DMS153 (cell line): ENCODE data around the gene ARHGEF4.
"Not testable (repeated sequence)": the region's sequence is repeated elsewhere in the genome, so short reads cannot be mapped to it uniquely, and the experiment has no call there.

Source experiments
- DNase-seq: peaks from one replicate; lab custom pipeline; 2025; lab: John Stamatoyannopoulos, UW

Gene ARHGEF4

DNA sequence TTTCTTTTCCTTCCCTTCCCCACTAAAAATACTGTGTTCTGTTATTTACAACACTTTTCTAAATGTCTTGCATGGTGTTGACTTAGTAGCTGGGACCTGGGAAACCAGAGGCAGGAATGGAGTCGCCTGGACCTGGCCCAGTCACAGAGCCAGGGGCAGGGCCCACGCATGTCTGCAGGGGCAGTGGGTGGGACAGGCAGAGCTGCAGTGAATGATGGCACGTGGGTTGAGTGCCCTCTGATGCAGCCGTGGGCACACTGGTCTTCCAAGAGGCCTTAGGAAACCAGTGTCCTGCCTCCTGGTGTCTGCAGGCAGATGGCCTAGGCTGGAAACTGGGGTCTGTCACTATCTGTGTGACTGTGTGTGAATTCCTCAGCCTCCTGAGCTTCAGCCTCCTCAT, 46.8 kb downstream of the ARHGEF4 start:
- DNase-seq, result no peak

- no peak for DNase-seq
Measured at GRCh38 chr2:130884013-130884412, 47.3 kb downstream of the ARHGEF4 start.

- no peak for DNase-seq
Measured at GRCh38 chr2:130884503-130884902, 47.8 kb downstream of the ARHGEF4 start.

- DNase-seq, result no peak
Measured at GRCh38 chr2:130887643-130888042, 50.9 kb downstream of the ARHGEF4 start.

- DNase-seq, result no peak
Measured at GRCh38 chr2:130890941-130891669, 54.4 kb downstream of the ARHGEF4 start.

- no peak for DNase-seq
Measured at GRCh38 chr2:130891966-130892365, 55.3 kb downstream of the ARHGEF4 start.

DNA sequence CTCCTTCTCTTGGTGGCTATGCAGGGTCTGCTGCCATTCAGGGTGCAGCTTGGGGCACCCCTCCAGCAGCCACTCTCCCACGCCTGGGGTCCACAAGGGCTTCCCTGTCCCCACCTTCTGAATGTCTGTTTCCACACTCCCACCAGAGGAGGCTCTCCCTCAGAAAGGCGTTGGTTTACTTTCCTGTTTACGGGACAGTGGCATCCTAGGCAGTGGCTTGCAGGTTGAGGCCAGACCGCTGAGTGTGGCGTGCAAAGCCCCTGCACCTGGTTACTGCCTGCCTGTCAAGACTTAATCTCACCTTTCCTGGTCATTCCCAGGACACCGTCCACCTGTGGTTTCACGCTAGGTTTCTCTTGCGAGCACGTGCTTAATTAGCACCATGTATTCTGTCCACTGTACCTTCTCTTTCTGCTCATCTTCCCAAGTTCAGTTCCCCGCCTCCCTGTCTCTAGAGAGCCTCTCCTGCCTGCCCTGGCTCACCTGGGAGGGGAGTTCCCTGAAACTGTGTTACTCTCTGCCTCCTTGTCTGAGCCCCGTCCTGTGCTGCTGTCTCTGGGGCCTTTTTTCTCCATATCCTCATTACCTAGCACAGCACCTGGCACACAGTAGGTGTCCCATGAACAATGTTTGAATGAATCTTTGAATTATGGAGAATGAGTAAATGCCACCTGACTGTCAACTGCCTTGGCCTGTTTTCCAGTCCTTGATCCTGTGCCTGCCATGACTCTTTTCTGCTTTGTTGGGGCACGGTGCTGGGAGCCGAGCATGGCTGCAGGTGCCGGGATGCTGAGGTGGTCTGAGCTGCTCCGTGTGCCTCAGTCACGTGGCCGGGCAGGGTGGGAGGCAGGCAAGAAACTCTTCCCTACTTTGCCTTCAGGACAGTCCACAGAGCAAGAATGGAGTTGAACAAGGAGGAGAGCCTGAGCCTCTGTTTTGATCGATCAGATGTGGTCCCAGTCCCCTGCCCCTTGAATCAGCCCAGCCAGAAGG, 56.4 kb downstream of the ARHGEF4 start:
- DNase-seq, result no peak

DNA sequence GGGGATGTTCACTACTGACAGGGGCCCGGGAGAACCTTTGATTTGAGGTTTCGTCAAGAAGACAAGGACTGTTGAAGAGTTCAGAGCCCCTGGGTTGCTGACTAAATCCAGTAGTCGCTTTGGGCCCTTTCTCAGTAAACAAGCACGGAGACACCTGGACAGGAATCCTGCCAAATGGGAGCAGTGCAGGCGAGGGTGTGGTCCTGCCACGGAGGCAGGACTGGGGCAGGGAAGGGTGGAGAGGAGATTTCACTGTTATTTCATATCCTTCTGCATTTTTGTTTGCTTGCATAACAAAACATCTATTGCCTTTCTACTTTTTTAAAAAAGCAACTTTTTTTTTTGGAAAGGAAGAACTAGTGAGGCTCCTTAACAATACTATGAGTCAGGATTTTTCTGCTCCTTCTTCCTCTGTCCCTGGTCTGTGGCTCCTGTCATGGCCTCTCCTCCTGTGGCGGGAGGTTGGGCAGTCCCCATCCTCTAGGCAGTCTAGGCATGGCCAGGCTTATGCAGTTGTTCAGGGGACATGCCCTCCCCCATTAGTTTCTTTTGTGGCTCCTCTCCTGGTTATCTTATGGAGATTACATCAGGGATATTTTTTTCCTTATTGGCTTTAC, 57.7 kb downstream of the ARHGEF4 start:
- DNase-seq, result no peak

GRCh38 chr2:130896813-130897212, 60.1 kb downstream of the ARHGEF4 start:
- no peak for DNase-seq

- no peak for DNase-seq
Measured at GRCh38 chr2:130898553-130898952, 61.8 kb downstream of the ARHGEF4 start.

DNA sequence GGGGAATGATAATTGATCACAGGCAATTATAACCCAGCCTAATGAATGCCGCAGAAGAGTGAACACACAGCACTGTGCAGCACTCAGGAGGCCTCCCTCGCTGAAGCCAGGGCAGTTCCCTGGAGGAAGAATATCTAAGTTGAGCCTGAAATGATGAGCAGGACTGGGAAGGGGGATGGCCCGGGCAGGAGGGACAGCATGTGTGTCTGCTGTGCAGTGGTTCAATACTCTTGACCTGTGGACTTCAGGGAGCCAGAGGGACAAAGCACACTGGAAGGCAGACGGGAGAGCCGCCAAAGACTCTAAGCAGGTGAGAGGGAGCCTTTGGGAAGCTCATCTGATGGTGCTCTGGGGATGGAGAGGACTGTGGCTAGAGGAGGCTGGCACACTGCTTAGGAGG, 62.6 kb downstream of the ARHGEF4 start:
- DNase-seq, result no peak

- no peak for DNase-seq
Measured at GRCh38 chr2:130901061-130901460, 64.3 kb downstream of the ARHGEF4 start.

DNA sequence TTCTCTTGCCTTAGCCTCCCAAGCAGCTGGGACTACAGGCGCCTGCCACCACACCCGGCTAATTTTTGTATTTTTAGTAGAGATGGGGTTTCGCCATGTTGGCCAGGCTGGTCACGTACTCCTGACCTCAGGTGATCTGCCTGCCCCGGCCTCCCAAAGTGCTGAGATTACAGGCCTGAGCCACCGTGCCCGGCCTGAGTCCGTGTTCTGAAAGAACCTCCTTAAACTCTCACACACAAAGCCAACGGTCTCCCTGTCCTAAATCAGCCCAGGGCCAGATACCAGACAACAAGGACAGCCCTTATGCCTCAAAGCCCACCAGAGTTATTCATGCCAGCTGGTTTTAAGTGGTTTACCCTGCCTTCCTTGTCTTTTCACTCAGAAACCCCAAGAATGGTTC, 64.9 kb downstream of the ARHGEF4 start:
- not testable (repeated sequence) for DNase-seq

DNA sequence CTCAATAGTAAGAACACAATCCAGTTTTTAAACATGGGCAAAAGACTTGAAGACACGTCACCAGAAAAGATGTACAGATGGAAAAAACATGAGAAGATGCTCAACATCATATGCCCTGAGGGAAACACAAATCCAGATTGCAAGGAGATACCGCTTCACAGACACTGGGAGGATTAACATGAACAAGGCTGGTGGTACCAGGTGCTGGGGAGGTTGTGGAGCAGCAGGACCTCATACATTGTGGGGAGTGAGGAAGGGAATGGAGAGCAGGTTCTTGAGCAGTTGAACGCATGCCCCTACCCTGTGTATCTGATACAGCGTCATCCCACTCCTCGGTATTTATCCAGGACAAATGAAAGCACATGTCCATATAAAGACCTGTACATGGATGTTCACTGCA, 72.1 kb downstream of the ARHGEF4 start:
- DNase-seq, result no peak

DNA sequence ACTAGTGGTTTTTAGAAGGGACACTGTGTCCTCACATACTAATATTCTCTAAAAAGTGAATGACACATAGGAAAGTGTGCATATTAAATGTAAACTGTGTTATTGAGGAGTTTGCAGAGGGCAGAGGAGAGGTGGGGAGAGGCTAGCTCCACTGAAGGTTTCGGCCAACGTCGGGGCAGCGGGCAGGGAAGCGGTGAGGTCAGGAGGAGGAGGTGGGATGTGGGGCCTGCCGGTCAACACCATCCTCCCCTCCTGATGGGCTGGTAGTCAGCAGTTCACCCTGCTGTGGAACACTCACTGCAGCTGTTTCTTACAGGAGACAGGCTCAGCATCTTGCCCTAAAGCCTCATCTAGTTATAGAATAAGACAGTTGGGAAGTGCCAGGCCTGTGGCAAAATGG, 74.2 kb downstream of the ARHGEF4 start:
- DNase-seq, result no peak

GRCh38 chr2:130911482-130911881, 74.8 kb downstream of the ARHGEF4 start:
- DNase-seq, result no peak

GRCh38 chr2:130911996-130912395, 75.3 kb downstream of the ARHGEF4 start:
- no peak for DNase-seq

DNA sequence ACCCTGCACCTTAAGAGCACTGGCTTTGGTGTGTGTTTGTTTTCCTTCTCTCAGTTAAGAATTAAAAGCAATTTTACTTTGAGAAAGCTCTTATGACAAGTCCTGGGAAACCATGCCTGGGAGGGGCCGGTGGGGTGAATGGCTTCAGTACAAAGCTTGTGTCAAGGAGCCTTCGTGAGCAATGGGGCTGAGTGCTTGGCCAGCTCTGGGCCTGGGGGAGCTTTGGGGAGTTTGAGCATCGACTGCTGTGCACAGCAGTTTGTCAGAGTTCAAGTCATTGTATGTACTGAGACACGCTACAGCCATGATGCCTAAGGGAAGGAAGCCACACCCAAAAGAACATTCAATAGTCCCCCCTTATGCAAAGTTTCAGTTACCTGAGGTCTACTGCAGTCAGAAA, 75.8 kb downstream of the ARHGEF4 start:
- no peak for DNase-seq

DNA sequence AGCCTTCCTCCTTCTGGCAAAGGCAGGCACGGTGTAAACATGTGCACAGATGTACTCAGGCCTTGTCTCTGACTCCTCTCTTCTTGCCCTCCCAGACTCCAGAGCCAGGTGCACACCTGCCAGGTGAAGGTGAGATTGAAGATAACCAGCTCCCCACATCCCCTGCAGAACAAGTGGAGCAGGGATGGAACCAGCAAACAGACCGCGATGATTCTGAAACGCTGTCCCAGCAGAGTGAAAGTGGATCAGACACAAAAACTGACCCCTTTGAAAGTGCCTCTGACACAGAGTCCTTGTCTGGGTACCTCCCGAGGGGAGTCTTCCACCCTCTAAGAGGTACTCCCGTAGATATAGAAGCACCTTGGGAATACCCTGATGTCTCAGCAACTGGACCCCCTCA, 77.2 kb downstream of the ARHGEF4 start:
- DNase-seq, result no peak

GRCh38 chr2:130915149-130915548, 78.4 kb downstream of the ARHGEF4 start:
- no peak for DNase-seq

GRCh38 chr2:130915595-130916437, 79.1 kb downstream of the ARHGEF4 start:
- no peak for DNase-seq

- no peak for DNase-seq
Measured at GRCh38 chr2:130916438-130916705, 79.7 kb downstream of the ARHGEF4 start.
